GM18951 (cell line): Measurements from ENCODE around the gene PTPRM.

Source experiments
- POLR2A ChIP-seq: IDR thresholded peaks from 4 replicates; pipeline ENCODE4 v1.6.1; 2011; ENCODE audit warnings: mild to moderate bottlenecking; ENCODE audit not compliant: insufficient read length, insufficient read depth; ENCODE audit errors: extremely low read depth
- in situ Hi-C: fragments of 300-500 bp; cut with MboI; formaldehyde crosslinking; loops from one replicate; pipeline ENCODE4 v1.12.0; 2022; ENCODE audit warnings: low sequenced_read_pairs, mixed read lengths, inconsistent platforms; ENCODE audit not compliant: unreplicated experiment

Gene PTPRM

DNA sequence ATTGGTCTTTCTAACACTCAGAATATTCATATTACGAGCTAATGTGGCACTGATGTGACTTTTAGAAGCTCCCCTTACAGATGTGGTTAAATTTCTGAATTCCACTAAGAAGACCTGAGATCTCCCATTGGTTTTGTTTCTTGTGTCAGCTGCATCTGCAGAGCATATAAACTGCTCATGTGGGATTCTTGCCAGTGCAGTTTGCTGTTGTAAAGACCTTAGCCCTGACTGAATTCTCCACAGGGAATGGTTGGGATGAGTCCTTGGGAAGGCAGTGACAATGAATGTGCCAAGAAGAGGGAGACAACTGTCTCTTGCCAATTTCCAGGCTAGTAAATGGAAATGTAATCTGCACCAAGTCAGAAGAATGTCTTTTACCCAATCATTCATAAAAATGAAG, 94.1 kb downstream of the PTPRM start:
- in situ Hi-C loops: no loop called here
- no peak for TF ChIP-seq POLR2A

DNA sequence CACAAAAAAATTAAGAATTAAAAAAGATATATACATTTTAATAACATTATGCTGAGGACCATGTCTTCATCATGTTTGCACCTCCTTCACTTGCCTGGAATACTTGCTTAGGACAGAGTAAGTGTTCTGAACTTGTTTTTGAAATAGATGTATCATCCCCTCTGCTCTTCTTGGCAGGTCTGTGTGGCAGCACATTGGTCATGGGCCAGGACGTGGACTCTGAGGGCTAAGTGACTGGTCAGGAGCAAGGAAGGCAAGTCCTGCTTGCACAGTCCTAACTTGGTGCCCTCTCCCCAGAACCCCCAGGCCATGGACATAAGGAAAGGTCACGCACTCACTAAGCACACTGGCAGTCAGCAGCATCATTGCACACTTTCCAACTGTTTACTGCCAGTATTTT, 95.8 kb downstream of the PTPRM start:
- in situ Hi-C loops: no loop called here
- no peak for TF ChIP-seq POLR2A

DNA sequence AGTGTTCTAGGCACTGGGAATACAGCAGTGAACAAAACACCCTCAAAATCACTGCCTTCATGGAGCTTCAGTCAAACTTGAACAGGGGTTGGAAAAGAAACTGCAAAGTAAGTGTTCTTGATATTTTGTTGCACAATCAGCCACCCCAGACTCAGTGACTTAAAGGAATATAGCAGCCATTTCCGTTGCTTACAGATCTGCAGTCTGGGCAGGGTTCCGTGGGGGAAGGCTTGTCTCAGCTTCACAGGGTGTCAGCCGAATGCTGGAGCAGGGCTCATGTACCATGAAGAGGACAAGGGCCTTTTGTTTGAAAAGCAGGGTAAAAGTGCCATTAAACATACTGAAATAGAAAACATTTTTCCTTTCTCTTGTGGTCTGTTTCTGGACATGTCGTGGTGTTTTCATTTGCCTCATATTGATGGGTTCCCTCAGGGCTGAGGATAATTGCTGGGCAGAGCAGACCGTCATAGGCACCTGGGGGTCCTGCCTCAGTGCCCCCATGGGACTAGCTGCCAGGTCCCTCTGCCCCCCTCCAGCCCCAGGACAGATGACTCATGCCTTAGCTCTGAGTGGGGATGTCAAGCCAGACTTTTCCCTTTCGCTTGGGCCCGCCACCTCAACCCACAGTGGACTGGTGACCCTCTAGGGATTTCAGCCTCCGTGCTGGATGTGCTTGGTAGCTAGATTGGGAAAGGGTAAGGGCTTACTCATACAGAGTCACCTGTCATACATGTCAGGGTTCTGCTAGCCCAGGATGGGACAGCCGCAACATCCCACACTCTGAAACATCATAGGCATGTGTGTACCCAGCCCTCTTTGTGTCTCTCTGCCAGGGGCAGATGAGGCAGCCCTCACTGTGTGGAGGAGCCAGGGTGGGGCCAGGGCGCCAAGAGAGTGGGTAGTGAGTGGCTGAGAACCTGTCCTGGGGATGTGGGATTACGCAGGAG, 96.5 kb downstream of the PTPRM start:
- TF ChIP-seq POLR2A: no peak
- in situ Hi-C loops: no loop called here

DNA sequence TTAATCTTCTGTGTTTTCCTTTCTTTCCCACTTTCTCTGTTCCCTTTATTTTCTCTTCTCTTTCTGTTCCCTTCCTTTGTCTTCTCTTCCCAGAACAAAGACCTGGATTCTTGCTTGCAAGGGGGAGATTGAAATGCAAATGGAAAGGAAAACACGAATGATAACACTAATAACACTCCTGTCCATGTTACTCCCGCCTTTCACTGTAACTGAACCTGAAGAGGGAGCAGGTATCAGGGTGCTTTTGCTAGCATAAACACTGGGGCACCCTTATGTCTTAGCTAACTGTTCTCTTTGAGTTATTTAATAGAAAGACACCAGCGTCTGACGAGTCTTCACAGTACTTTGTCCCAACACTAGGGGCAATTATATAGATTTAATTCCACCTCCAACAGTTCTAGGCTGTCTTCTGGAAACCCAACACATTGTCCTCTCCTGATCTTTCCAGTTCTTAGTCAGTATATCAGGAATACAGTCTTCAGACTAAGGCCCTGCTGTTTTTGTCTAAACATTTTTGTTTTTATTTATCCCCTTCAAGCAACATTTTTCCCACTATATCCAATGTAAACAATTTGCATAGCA, 99.2 kb downstream of the PTPRM start:
- in situ Hi-C loops: no loop called here
- TF ChIP-seq POLR2A: no peak

DNA sequence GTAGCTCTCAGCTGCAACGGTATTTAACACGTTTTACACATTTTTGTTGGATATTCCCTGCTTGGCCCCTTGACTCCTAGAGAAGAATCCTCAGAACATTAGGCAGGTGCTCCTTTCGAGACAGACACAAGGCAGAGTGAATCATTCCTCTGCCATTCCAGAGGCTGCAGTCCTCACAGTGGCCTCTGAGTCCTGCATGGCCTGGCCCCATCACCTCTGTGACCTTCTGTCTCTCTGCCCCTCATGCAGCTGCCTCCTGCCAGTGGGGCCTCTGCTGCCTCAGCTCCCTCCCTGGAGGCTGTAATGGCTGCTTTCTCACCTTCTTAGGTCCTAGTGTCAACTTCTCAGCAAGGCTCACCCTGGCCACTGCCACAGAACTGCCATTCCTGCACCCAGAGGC, 101.3 kb downstream of the PTPRM start:
- TF ChIP-seq POLR2A: no peak
- in situ Hi-C loops: no loop called here

DNA sequence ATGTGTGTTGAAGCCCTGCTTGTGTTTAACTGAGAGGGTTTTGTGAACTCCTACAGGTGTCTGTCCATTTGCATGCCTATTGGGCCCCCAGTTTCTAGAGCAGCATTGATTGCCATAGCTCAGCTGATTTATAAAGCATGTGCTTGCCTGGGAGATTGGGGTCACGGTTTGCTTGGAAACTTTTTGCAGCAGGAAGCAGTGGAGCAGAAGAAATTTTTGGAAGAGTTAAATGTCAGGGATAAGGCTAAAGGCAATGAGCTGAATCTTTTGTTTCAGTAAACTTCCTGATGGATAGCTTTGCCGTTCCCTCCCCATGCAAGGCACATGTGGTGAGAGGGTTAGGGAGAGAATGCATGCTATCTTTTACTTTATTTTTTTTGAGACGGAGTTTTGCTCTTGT, 102.2 kb downstream of the PTPRM start:
- in situ Hi-C loops: no loop called here
- no peak for TF ChIP-seq POLR2A

DNA sequence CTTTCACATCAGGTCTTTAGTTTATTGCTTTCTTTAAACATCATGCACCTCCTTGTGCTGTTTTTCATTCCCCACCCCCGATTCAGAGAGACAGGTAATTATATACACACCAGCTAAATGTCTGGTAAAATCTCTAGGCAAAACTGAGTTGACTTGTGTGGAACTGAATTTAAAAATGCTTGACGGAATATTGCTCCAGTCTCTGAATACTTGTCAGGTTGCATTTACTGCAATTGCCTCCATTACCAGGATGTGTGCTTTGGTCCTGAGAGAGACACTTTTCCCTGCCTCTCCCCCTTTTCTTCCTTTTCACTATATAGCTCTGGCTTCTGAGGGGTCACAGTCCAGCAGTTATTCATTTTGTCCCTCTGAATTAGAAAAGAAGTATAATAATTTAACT, 104.0 kb downstream of the PTPRM start:
- TF ChIP-seq POLR2A: no peak
- in situ Hi-C loops: no loop called here

DNA sequence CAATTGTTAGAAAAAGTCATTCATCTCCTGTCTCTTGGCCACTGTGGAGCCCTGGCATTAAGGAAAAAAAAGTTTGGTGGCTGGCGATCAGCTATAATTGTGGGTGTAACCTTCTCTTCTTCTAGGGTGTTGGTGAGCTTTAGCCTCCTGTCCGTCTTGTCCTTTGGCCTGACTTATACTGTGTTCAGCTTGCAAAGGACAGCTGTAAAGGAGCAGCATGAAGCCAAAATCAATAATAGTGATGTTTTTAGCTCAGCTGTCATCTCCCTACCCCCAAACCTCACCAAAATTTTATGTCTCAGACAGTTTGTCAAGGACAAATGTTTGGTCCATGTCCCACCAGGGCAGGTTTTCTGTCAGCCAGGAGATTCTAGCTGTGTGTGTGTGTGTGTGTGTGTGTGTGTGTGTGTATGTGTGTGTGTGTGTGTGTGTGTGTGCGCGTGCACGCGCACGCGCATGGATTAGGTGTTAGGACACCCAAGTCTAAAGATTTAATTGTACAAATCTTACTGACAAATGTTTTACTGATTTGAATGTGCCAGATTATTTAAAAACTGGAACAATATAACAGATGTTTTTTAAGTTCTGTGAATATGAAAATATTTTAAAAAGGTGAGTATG, 109.2 kb downstream of the PTPRM start:
- in situ Hi-C loops: no loop called here
- no peak for TF ChIP-seq POLR2A

DNA sequence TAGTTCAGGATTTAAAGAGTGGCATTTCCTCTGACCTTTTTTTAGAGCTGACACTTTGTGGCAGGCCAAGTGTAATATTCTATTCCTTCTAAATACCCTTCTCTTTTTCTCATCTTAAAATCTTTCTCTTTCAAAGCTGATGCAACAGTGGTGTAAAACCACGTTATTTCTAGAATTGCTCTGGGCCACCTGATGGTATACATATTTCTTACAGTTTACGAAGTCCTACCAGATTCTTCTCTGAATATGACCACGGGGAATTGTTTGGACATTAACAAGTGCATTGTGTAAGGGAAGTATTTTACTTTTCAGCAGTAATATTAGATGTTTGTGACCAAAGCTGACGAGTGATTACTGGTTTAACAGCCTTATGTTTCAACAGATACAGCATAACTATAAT, 109.9 kb downstream of the PTPRM start:
- in situ Hi-C loops: no loop called here
- TF ChIP-seq POLR2A: no peak

DNA sequence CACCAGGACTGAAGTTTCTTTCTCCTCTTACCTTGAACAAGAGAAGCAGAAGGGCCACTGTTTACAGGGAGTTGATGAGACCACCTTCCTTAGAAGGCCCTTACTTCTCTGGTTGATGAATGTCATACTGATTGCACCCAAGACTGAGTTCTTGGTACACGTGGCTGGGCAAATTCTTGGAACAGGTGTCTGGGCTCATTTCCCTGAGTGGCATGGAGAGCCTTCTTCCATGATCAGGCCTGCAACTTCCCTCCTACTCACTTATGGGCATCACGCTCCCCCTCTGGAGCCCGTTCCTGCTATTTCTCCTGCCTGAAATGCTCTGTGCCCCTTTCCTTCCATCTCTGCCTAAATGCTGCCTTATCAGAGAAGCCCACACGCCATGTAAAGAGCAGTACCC, 110.3 kb downstream of the PTPRM start:
- in situ Hi-C loops: no loop called here
- no peak for TF ChIP-seq POLR2A

DNA sequence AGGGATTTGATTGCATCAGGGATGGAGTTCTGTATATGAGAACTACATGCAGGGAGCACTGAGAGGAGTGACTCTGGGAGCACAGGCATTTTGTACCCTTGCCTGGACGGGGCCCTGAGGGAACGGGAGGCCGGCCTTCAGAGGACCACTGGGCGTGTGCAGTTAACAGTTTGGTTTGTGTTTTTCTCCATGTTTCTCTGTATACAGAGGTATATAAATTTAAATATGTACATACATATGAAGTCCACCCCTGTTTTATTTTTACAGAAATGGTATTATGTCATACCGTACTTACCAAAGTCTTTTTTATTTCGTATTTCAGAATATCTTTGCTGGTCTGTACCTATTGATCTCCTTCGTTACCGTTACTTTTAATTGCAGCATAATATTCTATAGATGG, 111.3 kb downstream of the PTPRM start:
- TF ChIP-seq POLR2A: no peak
- in situ Hi-C loops: no loop called here

DNA sequence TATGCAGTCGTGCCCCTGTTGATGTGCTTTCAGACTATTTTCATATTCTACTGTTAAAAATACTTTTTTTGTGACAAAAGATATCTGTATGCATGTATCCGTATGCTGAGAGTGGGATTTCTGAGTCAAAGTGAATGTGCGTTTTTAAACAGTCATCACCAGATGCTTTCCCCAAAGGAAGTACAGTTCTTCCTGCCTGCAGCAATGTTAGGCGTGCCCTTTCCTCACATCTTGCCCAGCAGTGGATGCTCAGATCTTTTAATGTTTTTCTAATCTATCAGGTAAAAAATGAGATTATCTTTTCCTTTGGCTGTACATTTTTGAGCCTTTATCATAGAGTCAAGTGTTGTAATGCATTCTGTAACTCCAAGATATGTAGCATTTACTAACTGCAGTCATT, 111.7 kb downstream of the PTPRM start:
- TF ChIP-seq POLR2A: no peak
- in situ Hi-C loops: no loop called here

DNA sequence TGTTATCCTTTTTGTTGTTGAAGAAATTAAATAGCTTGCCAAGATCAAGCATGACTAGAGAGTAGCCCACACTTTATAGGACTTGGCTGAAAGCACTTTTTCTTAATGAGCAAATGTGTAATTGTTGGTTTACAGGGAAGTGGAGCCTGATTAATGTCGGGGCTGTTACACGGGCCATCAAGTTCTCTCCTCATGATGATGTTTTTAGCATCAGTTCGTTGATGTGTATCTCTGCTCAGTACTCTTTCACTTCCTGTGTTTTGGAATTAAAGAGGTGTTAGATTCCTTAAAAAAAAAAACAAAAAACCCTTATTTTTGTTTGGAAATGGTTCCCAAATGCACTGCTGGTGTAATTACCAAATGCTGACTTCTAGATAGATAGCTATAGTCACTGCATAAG, 114.2 kb downstream of the PTPRM start:
- in situ Hi-C loops: no loop called here
- TF ChIP-seq POLR2A: no peak

DNA sequence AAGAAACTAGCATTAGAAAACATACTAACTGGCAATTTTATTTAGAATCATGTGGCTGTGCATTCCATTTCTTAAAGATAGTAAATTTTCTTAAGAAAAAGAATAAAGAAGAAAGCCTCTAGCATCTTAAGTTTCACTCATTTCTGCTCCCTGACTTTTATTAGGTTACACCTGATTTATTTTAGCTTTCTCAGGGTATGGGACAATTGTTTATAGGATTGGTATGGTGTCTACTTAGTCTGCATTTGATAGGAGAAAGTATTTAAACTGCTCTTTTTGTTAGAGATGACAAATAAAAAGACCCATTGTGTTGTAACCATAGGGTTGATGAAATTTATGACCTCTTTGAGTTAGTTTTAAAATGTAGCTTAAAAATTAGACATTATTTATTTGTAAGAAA, 115.2 kb downstream of the PTPRM start:
- in situ Hi-C loops: no loop called here
- no peak for TF ChIP-seq POLR2A
